ENCODE measurements around the gene FAM20C. TPM values are rescaled to one million over a fixed set of nuclear protein-coding genes. Genes with fewer than 3 reads are reported as not detected.

FAM20C gene
- total RNA-seq, 3 donors from 2014 or later, result 20.7 to 47.7 (median 26.5) TPM

- no peaks in the 10 kb centered on the region for H3K36me3 ChIP-seq (ENCODE audit: low read depth)
- H3K9me3 ChIP-seq, result no peaks in the 10 kb centered on the region
- peaks cover 19% of the 10 kb centered on the region for H3K4me1 ChIP-seq (ENCODE audit: low read depth)
- TF ChIP-seq CTCF (IDR thresholded peaks at IDR 0.05), result no peak
- ATAC-seq, result no peak
- H3K4me3 ChIP-seq, result no peak overlapping the region
- DNase-seq, result no peak
- intact Hi-C loops (cut with DNase I, micrococcal nuclease), result no loop called here
Observed at GRCh38 chr7:195010-195829, 2.8 kb downstream of the FAM20C start.

- Histone ChIP-seq H3K4me3 (no peak overlapping the region), H3K4me1 (ENCODE audit: low read depth) (peaks cover 19% of the 10 kb centered on the region), H3K36me3 (ENCODE audit: low read depth) (no peaks in the 10 kb centered on the region), H3K9me3 (no peaks in the 10 kb centered on the region)
- DNase-seq, result no peak
- TF ChIP-seq CTCF (IDR thresholded peaks at IDR 0.05), result no peak
- no peak for ATAC-seq
- intact Hi-C loops (cut with DNase I, micrococcal nuclease), result no loop called here
Observed at GRCh38 chr7:195830-196128, 3.4 kb downstream of the FAM20C start.

DNA sequence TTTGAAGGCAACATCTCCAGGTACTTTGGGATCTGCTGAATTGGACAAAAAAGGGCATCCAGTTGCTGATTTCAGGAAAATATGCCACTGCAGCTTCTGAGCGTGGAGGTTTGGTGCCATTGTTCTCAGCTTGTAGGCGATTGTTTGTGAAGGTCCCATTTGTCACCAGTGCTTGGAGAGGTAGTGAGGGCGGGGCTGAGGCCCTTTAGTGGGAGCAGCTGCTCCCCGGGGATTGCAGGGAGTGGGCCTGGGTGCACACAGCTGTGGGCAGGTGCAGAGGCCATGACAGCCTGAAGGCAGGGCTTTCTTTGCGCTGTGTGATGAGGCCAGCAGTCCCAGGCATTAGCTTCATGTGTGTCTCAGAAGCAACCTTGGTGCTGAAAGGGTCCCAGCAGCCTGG is 3.9 kb downstream of the FAM20C start:
- intact Hi-C loops (cut with DNase I, micrococcal nuclease), result no loop called here

DNA sequence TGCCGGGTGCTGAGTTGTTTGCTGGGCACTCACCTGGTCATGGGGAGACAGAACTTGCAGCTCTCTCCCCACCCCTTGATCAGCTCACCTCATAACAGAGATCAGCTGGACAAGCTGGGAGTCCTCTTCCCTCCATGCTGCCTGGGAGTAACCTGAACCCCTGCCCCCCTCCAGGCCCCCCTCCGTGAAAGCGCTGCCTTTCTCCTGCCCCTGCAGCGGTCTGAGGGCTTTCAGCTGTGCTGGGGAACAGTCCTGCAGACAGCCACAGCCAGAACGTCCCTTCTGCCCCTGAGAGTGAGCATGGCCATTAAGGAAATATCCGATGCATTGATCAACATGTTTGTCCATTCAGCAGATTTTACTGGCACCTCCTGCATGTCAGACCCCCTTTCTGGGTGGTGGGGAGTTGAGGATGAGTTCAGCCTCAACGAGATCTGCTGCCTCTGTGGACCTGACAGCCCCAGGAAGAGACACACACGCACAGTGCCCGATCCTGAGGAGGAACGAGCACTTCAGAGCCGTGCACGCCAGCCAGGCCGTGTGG is 4.5 kb downstream of the FAM20C start:
- H3K4me1 ChIP-seq (ENCODE audit: low read depth), result peaks cover 16% of the 10 kb centered on the region
- H3K36me3 ChIP-seq (ENCODE audit: low read depth), result no peaks in the 10 kb centered on the region

More for the DNA sequence above, 3.9 kb downstream of the FAM20C start:
- Histone ChIP-seq H3K9me3 (no peaks in the 10 kb centered on the region), H3K4me1 (ENCODE audit: low read depth) (peaks cover 19% of the 10 kb centered on the region), H3K36me3 (ENCODE audit: low read depth) (no peaks in the 10 kb centered on the region), H3K4me3 (no peak overlapping the region)
- ATAC-seq (no peak), DNase-seq (no peak)
- no peak for TF ChIP-seq CTCF (IDR thresholded peaks at IDR 0.05)

More for the DNA sequence above, 4.5 kb downstream of the FAM20C start:
- no peak for TF ChIP-seq CTCF (IDR thresholded peaks at IDR 0.05)
- intact Hi-C loops (cut with DNase I, micrococcal nuclease), result no loop called here
- DNase-seq (no peak), ATAC-seq (no peak)
- H3K4me3 ChIP-seq, result no peak overlapping the region
- no peaks in the 10 kb centered on the region for H3K9me3 ChIP-seq
